NCI-H510A (cell line): ENCODE data around the gene PRKG1.

Experiments
- DNase-seq: peaks from one replicate; lab custom pipeline; 2025; lab: John Stamatoyannopoulos, UW

Gene PRKG1

GRCh38 chr10:52259426-52259812 is 1185.1 kb downstream of the PRKG1 start:
- no peak for DNase-seq

GRCh38 chr10:52261362-52261761 is 1187.1 kb downstream of the PRKG1 start:
- no peak for DNase-seq

- DNase-seq, result no peak
Observed at GRCh38 chr10:52265131-52265926, 1191.0 kb downstream of the PRKG1 start.

- DNase-seq, result no peak
Observed at GRCh38 chr10:52266858-52267257, 1192.6 kb downstream of the PRKG1 start.

GRCh38 chr10:52268790-52269189 is 1194.5 kb downstream of the PRKG1 start:
- DNase-seq, result no peak

GRCh38 chr10:52269233-52269632 is 1194.9 kb downstream of the PRKG1 start:
- no peak for DNase-seq

GRCh38 chr10:52276163-52276562 is 1201.9 kb downstream of the PRKG1 start:
- DNase-seq, result no peak

- no peak for DNase-seq
Observed at GRCh38 chr10:52276986-52277385, 1202.7 kb downstream of the PRKG1 start.

GRCh38 chr10:52279546-52279945 is 1205.3 kb downstream of the PRKG1 start:
- no peak for DNase-seq

- no peak for DNase-seq
Observed at GRCh38 chr10:52280051-52280450, 1205.8 kb downstream of the PRKG1 start.

- no peak for DNase-seq
Observed at GRCh38 chr10:52283174-52283573, 1208.9 kb downstream of the PRKG1 start.

- DNase-seq, result no peak
Observed at GRCh38 chr10:52284416-52285013, 1210.2 kb downstream of the PRKG1 start.

GRCh38 chr10:52287866-52288265 is 1213.6 kb downstream of the PRKG1 start:
- no peak for DNase-seq

GRCh38 chr10:52297747-52298146 is 1223.5 kb downstream of the PRKG1 start:
- no peak for DNase-seq

GRCh38 chr10:52300599-52301277 is 1226.5 kb downstream of the PRKG1 start:
- DNase-seq, result no peak

- DNase-seq, result peak; percentile 5
Observed at GRCh38 chr10:52308251-52309031, 1234.2 kb downstream of the PRKG1 start.

- no peak for DNase-seq
Observed at GRCh38 chr10:52312942-52313255, 1238.6 kb downstream of the PRKG1 start.

GRCh38 chr10:52313256-52313932 is 1239.1 kb downstream of the PRKG1 start:
- DNase-seq, result peak; percentile 1

GRCh38 chr10:52313933-52314821 is 1239.9 kb downstream of the PRKG1 start, which contains the start of gene DKK1:
Gene DKK1, plus strand, starts transcription at chr10:52314281. Its CDS starts 154 bp downstream, at chr10:52314435.
- peak; percentile 10 for DNase-seq

- no peak for DNase-seq
Observed at GRCh38 chr10:52314822-52315552, 1240.7 kb downstream of the PRKG1 start.
